GM13977 (cell line): ENCODE measurements around the gene SLC25A45.

Source experiments
- DNase-seq: peaks from one replicate; pipeline ENCODE4 v3.0.0; 2012; ENCODE audit warnings: low spot score
- CTCF ChIP-seq: IDR thresholded peaks from 2 replicates; pipeline ENCODE4 v1.5.1; 2012; ENCODE audit warnings: mild to moderate bottlenecking, control low read depth; ENCODE audit not compliant: insufficient read depth; ENCODE audit errors: extremely low read depth, missing control alignments
- in situ Hi-C: fragments of 300-500 bp; cut with MboI; formaldehyde crosslinking; loops from one replicate; pipeline ENCODE4 v1.12.0; 2022; ENCODE audit warnings: low sequenced_read_pairs, low pct_unique_long_range_greater_than_20kb, mixed read lengths, inconsistent platforms; ENCODE audit not compliant: unreplicated experiment

SLC25A45 gene

GRCh38 chr11:65412271-65413076 is 30.0 kb upstream of the SLC25A45 start:
- no peak for DNase-seq
- TF ChIP-seq CTCF: no peak
- in situ Hi-C loops: loop anchor here (10.0 kb wide), 1 partner anchor 52 kb away; no protein-coding TSS in a partner anchor

- no peak for DNase-seq
- no peak for TF ChIP-seq CTCF
- in situ Hi-C loops: loop anchor here (10.0 kb wide), 1 partner anchor 53 kb away; no protein-coding TSS in a partner anchor
Observed at GRCh38 chr11:65411681-65412070, 29.2 kb upstream of the SLC25A45 start.

GRCh38 chr11:65410936-65411680 is 28.7 kb upstream of the SLC25A45 start:
- TF ChIP-seq CTCF: no peak
- in situ Hi-C loops: loop anchor here (10.0 kb wide), 1 partner anchor 54 kb away; no protein-coding TSS in a partner anchor
- no peak for DNase-seq

- DNase-seq: no peak
- in situ Hi-C loops: no loop called here
- no peak for TF ChIP-seq CTCF
Observed at GRCh38 chr11:65404638-65405339, 22.3 kb upstream of the SLC25A45 start.

GRCh38 chr11:65404210-65404609 is 21.8 kb upstream of the SLC25A45 start:
- DNase-seq: no peak
- in situ Hi-C loops: no loop called here
- no peak for TF ChIP-seq CTCF

GRCh38 chr11:65403607-65404121 is 21.2 kb upstream of the SLC25A45 start:
- DNase-seq: no peak
- in situ Hi-C loops: no loop called here
- TF ChIP-seq CTCF: no peak
